Stimulated activated CD4-positive, alpha-beta T cell treated with anti-CD3 and anti-CD28 coated beads, Interleukin-4, amount 100 ng/mL, for 48 hours (primary cell): ENCODE data around the gene DYRK2.

Experiments used
- DNase-seq, 2 donors: peaks; one replicate each; pipeline ENCODE4 v3.0.0-alpha.2; 2020; ENCODE audit warnings: low read depth in 2 of 2

DYRK2 gene

DNA sequence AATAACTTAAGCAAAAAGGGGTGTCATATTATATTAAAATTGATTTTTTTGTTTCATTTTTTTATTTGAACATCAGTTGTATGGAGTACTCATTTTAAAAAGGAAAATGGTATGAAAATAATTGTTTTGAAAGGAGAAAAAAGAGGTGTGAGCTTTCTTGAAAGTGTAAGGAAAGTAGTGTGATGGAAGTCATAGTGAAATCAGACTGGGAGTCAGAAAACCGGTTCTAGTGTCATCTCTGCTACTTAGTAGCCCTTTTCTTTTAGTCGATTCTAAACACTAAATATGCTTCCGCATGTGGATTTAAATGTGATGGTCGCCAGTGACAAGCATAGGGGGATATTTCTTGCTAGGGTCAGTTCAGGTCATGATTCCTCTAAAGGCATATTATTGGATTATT, 1.8 kb upstream of the DYRK2 start:
- no peak for DNase-seq

DNA sequence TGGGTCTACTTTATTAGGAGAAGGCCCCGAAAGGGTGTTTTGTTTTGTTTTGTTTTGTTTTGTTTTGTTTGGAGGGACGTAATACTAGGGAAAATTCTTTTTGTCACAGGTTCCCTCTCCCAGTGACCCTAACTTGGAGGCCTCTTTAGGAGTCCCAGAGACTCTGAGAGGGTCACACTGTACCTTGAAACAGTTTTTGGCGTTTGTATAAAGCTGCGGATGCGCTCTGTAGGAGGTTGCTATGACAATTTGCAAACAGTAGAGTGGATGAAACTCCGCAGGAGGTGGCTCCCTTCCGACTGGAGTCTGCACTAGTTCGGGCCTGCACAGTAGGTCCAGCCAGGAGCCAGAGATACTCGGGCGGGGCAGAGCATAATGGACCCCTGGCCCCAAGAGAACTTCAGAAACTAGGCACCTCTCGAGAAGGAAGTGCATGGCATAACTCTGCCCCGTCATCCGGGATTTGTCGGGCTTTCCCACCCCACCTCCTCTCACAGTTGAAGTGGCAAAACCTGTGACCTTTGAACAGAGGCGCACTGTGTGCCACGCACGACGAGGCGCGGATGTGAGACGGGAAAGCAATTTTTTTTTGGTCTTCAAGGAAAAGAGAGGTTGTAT, 1.3 kb upstream of the DYRK2 start:
- DNase-seq: no peak

DNA sequence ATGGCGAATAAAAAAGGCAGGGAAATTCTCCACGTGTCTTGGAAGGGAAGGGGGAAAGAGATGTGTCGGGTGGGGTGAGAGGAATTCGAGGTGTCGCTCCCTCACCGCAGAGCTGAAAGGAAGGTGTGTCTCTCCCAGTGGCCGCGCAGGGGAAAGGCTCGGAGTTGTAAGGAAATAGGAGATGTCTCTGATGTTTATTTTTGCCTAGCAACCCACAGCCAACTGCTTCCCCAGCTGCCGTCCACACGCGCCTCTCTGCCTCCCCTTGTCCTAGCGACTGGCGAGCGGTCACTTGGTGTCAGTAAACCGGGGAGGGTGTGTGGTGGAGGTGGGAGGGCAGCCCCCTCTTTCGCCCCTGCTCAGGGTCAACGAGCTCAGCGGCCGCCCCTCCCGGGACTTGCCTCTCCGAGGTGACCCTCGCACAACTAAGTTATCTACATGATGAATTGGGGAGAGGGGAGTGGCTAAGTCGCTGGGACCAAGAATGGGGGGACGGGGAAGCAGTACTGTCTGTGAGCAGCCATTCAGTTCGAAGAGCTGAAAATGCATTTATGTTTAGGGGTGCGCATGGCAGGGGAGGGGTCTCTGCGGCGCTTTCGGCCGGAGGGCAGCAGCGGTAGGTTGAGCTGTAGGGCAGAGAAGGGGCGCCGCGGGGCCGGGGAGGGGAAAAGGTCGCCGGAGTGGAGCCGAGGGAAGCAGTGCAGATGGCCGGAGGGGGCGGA, 585 bp upstream of the DYRK2 start:
- peak; percentile 11 for DNase-seq

DNA sequence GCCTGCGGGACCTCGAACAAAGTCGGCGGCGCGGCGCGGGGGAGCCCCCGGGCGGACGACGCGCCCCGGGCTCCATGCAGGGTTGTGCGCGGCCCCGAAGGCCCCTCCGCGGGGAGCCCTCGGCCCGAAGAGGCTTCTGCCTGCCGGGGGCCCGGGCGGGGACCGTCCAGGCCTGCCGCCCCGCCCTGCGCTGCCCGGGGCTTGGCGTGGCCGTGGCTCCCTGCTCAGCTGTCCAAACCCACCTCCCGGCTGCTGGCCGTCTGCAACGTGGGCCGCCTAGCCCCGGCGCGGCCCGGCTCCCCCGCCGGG, 670 bp downstream of the DYRK2 start:
- DNase-seq: no peak

DNA sequence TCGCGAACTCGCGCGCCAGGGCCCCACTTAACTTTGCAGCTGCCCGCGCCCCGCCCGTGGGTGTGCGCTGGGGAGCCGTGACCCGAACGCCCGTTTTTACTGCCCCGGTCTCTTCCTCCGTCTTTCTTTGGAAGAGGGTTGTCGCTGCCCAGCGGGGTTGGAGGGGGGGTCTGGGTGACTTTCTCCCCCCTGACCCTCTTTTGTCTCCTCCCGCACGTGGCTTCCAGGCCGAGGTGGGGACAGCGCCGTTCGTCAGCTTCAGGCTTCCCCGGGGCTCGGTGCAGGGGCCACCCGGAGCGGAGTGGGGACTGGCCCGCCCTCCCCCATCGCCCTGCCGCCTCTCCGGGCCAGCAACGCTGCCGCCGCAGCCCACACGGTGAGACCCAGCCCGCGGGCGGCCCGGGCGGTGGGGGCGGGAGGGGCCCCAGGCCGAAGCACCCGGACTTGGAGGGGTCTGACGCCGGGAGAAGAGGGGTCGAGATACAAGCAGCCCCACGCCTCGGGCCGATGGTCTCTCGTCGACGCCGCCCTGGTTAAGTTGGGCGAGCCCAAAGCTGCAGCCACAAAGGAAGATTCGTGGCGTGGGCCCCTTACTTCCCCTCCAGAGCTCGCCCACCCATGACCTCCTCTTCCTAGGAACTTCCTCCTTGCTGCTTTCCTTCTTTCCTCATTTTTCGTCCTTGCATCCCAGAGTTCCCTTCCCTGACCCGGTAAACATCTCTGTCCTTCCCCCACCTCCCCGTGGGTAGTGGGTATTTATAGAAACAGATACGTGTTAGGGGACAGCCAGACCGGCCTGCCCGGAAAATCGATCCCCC, 1.2 kb downstream of the DYRK2 start:
- DNase-seq: peak; percentile 23 to 26

DNA sequence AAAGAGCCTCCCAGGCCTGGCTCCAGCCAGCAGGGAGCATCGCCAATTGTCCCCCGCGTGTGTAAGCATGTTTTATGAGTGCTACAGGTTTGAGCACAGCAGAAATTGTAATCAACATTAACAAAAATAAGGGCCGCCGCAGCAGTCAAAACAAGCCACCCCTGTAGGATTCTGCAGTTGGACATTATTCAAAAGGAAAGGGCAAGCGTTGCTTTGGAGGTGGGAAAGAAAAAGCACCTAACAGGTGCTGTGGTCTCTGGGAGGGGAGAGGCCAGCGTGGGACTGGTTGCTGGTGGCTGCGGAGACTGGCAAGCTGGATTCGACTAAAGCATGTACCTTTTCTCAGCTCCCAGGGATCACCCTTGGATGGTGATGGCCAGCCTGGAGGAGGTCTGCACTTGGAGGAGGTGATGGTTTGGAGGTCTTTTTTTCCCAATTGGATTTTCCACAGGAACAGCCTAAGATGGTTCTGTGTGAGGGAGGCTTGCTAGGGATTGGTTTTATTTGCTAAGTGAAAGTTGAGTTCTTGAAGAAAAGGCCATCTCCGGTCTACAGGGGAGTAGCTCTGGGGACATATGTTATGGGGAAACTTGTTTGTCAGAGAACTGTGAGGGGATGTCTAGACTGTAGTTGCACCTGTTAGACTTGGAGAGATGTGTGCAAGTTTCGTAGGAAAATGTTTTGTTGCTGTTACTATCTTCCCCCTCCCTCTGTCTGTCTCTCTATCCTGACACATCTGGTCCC, 2.0 kb downstream of the DYRK2 start:
- DNase-seq: no peak

DNA sequence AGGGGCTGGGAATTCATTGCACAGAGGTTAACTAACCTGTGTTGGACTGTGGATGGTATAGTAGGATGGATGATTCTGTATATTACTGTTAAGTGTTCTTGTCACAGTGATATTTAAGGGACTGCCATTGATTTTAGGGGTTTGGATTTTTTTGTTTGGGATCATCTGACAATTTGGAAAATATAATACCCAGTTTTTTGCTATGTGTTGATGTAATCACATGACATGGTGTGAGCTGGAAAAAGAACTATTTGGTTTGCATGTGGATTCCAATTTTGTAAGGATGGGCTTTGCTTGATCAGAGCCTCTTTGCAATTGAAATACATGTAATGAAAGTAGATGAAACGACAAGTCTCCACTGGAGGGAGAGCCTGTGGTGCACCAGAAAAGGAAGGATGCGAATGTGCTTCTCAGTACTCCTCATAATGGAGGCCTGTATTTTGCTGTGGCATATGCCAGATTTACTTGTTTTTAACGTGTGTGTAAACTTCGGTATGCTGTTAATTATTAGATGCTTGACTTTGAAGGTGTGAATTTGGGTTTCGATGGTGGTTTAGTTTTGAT, 2.7 kb downstream of the DYRK2 start:
- DNase-seq: no peak

DNA sequence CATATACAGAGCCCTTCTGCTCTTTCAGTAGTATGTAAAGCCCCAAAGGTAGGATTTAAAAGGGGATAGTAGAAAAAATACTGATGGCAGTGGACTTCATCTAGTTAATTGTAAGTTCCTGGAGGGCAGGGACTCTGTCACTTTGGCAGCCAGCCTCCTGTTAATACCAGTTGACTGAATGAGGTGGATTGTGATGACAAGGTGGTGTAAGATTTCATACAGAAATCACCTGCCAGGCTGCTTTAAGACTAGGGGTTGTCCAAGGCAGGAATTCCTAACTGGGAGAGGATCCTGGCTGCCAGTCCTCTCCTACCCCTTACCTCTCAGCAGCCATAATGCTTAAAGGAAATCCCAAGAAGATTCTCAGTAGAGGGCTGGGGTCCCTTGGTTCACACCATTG, 7.3 kb downstream of the DYRK2 start:
- DNase-seq: no peak

DNA sequence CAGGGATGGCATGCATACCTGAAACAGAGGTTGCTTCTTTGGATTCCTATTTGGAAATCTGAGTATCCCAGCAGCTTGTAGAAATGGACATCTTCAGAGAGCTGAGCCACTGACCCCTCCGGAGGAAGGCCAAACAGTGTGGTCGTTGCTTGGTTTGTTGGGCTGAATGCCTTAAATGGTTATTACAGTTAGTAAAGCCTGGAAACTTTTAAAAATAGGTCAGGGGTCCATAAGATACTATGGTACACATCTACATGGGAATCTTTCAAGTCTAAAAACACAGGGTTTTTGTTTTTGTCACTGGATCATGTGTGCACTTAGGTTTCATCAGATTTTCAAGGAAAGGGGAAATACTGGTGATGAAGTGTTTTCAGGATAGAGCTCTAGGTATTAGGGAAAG, 7.7 kb downstream of the DYRK2 start:
- no peak for DNase-seq

DNA sequence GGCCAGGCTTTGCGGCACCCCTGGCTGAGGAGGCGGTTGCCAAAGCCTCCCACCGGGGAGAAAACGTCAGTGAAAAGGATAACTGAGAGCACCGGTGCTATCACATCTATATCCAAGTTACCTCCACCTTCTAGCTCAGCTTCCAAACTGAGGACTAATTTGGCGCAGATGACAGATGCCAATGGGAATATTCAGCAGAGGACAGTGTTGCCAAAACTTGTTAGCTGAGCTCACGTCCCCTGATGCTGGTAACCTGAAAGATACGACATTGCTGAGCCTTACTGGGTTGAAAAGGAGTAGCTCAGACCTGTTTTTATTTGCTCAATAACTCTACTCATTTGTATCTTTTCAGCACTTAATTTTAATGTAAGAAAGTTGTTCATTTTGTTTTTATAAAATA, 9.9 kb downstream of the DYRK2 start:
- DNase-seq: no peak

DNA sequence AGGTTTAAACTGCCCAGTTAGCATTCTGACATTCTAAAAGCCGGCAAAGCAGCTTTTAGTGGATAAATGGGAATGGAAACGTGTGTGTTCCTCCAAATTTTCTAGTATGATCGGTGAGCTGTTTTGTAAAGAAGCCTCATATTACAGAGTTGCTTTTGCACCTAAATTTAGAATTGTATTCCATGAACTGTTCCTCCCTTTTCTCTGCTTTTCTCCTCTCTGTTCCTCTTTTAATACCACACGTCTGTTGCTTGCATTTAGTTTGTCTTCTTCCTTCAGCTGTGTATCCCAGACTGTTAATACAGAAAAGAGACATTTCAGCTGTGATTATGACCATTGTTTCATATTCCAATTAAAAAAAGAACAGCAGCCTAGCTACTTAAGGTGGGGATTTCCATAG, 10.7 kb downstream of the DYRK2 start:
- DNase-seq: no peak

DNA sequence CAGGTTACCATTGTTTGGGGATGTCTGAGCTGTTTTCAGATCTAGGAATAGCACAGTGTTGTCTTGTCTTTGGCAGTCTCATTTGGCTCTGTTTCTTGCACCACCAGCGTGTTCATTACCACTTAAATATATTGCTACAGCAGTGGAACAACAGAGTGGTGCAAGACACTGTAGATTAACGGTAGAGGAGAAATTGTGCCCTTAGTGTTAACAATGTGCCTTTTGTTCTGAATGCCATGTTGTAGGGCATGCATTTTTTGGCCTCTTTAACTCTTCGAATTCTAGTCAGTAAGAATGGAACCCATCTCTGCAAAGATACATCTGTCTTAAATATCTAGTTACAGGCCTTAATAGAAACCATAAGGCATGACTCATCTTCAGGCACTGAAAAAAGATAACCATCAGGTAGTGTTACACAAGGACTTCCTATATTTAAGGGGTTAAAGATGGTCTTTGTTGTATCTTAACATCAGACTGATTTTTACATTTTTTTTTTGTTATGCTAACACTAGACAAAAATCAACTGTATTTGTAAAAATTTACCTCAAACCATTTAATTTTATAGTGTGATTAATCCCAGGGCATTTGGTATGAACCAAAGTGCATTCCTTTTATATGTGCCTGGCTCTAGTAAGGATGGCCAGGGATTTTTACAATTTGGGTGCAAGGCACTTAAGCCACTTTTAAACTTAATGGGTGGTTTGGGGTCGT, 12.9 kb downstream of the DYRK2 start:
- DNase-seq: no peak

DNA sequence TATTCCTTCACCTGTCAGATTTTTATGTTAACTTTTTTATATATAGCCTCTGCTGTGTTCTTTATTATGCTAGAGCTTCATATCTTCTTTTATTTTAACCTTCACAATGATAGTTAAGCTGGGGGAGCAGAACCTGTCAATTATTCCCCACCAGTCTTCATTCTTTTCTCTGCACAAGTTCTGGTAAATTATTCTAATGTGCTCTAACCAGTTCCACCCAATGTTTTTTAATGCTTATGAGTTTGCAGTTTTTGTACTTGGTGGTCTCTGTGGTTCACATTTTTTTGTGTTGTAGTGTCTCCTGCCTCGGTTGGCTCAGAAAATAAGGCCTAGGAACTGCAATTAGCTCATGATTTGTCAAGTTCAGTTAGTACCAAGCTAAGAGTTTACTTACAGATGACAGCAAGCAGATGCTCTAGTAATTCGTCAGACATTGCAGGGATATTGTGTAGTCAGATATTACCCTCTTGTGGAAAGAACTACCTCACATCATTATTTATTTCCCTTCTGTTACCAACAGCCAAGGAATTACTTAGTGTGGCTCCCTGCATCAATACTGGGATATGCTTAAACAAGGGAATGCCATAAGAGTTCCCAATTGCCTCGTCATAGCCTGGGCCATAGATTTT, 14.5 kb downstream of the DYRK2 start:
- DNase-seq: no peak

DNA sequence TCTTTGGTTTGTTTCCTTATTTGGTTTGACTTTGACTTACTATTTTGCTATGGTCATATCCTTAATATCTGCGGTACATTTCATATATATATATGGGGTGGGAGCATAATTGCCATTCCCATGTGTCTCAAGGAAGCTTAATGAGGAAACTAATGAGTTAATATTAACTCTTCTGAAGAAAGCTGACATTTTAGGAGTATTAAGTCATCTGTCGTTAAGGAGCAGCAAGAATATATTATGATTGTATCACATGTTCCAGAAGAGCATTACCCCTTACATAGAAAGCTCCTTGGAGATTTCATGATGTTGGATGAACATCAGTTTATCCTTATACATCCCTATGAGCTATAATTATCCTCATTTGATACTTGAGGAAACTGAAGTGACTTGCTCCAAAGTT, 15.6 kb downstream of the DYRK2 start:
- DNase-seq: no peak

DNA sequence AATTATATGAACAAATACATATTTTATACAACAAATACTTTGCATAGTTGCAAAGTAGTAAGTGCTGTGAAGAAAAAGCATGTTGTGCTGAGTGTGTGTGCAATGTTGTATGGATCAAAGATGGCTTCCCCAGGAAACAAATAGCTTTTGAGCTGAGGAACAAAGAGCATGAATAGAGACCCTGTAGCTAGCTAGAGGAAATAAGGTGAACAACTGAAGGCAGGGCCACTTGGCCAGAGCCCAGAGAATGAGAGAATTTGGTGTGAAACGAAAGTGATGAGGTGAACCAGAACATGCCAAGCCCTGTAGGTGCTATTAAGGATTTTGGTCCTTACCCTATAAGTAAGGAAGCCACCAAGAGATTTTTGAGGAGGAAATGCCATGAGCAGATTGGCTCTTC, 17.1 kb downstream of the DYRK2 start:
- DNase-seq: no peak

DNA sequence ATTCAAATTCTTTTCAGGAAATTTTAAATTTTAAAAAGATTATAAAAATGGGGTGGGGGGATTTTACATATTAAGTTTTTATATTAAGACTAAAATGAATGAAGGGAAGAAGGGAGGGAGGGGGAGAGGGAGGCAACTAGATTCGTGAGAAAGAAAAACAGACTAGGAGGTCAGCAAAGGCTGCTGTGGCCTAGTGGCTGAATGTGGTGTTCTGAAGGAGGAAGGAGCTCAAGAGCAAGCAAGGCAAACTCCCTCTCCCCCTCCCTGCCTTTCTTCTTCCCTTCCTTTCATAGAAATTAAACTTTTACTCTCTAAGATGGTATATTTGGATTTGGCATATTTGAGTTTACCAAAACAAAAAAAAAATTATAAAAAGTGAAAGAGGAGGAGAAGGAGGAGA, 18.1 kb downstream of the DYRK2 start:
- DNase-seq: no peak

DNA sequence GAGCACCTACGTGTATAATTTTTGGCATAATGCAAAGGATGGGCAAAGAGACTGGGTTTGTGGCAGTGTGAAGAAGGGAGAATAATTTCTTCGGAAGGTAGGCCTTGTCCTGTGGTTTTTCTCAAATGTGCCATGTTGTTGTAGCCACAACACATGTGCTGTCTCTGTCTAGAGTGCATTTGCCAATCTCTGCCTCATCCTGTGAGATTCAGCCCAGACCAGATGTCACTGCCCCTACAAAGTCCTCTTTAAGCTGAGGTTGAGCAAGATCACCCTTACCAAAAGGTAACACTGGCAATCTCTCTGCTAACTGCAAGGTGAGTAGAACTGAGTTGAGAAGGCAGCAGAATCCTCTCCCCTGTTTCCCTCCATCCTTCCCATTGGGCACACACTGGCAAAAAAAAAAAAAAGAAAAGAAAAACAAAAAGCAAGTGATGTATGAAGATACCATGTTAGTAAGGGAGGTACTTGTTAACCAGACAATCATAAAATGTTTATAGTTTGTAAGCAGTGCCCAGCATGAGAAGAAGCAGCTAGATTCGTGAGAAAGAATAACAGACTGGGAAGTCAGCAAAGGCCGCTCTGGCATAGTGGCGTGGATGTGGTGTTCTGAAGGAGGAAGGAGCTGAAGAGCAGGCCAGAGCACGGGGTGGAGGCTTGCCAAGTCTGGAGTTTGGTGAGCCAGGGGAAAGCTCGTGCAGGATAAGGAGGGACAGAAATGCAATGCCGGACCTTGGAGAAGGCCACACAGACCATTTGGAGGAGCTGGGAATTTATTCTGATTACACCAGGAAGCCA, 18.9 kb downstream of the DYRK2 start:
- DNase-seq: no peak

DNA sequence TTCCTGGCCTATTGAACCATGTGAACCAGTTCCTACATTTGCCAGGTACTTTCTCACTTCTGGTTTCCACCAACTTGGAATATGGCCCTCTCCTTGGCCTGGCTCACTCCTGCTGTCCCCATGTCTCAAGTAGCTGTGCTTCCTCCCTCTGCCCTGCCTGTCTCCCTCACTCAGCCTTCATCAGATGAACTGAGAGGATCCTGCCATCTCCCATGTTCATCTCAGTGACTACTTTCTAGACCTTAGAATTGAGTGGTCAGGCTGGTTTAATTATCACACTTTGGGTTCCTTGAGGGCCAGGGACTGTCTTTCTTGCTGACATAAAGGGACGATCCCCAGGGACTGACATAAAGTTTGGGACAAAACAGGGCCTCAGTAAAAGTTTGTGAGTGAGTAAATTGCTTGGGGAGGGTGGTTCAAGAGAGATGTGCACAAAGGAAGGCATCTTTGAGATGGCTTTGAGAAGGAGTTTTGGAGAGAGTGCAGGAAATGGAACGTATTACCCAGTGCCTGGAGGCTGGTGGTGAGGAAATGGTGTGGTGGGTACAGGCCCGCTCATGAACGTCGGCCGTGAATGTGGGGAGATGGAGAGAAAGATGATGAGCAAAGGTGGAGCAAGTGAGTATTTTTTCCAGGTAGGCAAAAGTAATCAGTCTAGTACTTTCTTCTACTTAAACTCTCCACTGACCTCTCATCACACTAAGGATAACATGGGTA, 20.8 kb downstream of the DYRK2 start:
- no peak for DNase-seq

DNA sequence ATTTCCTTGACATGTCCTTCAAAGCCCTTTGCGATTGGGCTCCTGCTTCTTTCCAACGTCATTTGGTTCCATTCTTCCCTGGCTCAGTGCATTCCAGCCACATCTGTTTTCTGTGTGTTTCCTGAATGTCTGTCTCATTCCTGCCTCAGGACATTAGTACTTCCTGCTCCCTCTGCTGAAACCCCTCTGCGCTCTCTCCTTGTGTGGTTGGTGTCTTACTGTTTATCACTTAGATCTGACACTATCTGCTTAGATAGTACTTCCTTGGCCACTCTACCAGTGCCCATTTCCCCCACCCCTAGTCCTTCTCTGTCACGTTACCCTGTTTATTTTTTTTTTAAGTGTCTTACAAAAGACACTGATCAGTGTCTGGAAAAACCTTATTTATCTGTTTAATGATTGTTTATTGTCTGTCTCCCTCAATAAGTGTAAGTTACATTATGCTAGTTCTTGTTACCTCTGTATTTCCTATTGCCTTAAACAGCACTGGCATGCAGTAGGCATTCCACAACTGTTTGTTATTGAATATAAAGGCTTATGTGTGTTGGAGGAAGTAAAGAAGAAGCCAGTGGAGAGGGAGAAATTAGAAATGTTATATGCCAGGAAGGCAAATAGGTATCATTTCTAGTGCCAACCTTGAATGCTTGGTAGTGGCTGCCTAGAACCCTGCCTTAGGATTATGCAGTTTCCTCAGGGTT, 21.5 kb downstream of the DYRK2 start:
- no peak for DNase-seq
